ENCODE results near the gene ELF2.
A peak's percentile ranks its signal among the peaks of the same experiment; 100 is the strongest.
"Not testable (repeated sequence)": the region's sequence is repeated elsewhere in the genome, so short reads cannot be mapped to it uniquely, and the experiment has no call there.

ELF2 gene

DNA sequence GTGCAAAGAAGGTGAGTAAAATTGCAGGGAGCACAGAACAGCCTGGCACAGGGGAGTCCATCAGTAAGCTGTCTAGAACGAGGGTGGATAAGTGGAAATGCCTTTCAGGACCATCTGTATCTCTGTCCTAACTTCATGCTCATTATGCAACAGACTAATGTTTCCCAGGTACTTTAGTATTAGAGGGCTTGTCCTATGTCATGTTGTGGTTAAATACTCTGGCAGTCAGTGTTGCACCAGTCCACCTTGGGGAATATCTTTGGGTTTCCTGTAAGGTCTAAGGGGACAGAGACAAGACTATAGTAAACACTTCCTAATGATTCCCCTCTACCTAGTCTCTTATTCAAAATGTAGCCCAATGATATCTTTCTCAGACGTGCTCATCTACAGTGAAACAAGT is 140.1 kb downstream of the ELF2 start:
- no peak overlapping the region for H3K4me3 ChIP-seq (ENCODE audit: low read length)
- TF ChIP-seq, protein P1, sequence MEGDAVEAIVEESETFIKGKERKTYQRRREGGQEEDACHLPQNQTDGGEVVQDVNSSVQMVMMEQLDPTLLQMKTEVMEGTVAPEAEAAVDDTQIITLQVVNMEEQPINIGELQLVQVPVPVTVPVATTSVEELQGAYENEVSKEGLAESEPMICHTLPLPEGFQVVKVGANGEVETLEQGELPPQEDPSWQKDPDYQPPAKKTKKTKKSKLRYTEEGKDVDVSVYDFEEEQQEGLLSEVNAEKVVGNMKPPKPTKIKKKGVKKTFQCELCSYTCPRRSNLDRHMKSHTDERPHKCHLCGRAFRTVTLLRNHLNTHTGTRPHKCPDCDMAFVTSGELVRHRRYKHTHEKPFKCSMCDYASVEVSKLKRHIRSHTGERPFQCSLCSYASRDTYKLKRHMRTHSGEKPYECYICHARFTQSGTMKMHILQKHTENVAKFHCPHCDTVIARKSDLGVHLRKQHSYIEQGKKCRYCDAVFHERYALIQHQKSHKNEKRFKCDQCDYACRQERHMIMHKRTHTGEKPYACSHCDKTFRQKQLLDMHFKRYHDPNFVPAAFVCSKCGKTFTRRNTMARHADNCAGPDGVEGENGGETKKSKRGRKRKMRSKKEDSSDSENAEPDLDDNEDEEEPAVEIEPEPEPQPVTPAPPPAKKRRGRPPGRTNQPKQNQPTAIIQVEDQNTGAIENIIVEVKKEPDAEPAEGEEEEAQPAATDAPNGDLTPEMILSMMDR (conservative IDR thresholded peaks at IDR 0.05; ENCODE audit: low read depth, low read length): no peak
- no peak for DNase-seq (ENCODE audit: low read depth)

DNA sequence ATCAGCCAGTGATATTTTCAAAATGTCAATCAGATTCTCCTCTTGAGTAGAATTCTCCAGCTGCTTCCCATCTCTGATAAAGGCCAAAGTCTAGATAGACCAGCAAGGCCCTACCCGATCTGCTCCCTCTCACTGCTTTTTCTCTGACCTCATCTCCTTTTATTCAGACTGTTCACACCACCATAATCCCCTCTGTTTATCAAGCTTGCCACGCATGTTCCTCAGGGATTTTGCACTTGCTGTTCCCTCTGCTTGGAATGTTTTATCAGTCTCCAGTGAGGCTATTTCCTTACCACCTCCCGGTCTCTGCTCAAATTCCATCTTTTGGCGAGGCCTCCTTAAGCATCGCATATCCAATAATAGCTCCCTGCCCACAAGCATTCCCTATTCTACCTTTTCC is 141.4 kb downstream of the ELF2 start:
- no peak for DNase-seq (ENCODE audit: low read depth)
- no peak overlapping the region for H3K4me3 ChIP-seq (ENCODE audit: low read length)
- TF ChIP-seq, protein P1 (conservative IDR thresholded peaks at IDR 0.05; ENCODE audit: low read depth, low read length): no peak

DNA sequence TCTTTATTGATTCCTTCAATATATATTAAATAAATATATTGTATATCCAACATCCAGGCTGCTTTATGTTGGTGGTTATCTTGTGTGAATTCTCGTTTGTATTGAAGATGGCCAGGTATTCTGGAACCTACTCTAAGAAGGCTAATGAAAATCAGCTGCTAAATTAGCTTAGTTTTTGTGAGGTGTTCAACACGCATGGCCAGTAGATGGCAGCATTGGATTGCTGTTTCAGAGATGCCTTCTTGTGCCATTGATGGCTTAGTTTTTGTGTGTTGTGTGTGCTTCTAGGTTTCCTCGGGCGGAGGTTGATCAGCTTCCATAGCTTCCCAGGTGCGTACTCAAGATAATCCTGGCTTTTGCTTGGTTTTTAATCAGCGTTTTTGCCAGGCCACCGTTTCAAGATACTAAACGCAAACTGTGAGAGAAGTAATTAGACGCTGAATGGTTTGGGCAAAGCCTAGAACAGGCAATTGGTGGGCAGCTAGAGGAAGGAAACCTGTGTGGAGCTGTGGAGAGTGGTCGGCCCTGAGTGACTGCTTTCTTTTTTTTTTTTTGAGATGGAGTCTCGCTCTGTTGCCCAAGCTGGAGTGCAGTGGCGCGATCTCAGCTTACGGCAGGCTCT is 146.3 kb downstream of the ELF2 start:
- H3K4me3 ChIP-seq (ENCODE audit: low read length): no peak overlapping the region
- TF ChIP-seq, protein P1 (conservative IDR thresholded peaks at IDR 0.05; ENCODE audit: low read depth, low read length): peak; percentile 86
- DNase-seq (ENCODE audit: low read depth): peak; percentile 46

DNA sequence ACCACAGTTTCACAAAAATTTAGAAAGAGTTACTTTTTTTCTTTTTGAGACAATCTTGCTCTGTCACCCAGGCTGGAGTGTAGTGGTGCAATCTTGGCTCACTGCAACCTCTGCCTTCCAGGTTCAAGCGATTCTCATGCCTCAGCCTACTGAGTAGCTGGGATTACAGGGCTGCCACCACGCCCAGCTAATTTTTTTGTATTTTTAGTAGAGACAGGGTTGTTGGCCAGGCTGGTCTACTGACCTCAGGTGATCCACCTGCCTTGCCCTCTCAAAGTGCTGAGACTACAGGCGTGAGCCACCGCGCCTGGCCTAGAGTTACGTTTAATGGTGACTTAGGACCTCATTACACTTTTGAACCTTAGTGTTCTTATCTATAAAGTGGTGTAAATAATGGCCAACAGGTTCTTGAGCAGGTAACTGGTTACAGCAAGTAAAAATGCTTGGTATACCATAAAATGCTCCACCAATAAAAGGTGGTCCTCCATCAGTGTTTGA is 147.1 kb downstream of the ELF2 start:
- not testable (repeated sequence) for H3K4me3 ChIP-seq (ENCODE audit: low read length); DNase-seq (ENCODE audit: low read depth)

DNA sequence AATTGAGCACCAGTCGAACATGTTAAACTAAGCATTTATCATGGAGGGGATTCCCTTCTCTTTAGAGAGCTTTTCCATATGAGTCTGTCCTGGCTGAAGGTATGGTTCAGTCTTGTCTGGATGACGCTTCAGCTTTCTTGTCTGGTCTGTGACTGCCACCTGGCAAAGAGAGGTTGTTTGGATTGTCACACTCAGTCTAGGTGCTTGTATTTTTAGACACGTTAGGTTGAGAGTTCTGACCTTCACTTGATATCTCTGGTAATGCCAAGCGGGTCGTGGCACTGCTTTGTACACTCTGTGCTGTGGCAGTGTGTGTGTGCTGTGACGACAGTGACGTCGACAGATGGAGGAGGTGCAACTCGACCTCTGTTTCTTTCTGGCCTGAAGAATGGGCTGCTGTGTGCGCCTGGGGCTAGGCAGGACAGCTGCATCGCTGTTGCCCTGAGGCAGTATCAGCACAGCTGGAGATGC is 148.8 kb downstream of the ELF2 start:
- H3K4me3 ChIP-seq (ENCODE audit: low read length): no peak overlapping the region
- TF ChIP-seq, protein P1 (conservative IDR thresholded peaks at IDR 0.05; ENCODE audit: low read depth, low read length): no peak
- DNase-seq (ENCODE audit: low read depth): no peak

DNA sequence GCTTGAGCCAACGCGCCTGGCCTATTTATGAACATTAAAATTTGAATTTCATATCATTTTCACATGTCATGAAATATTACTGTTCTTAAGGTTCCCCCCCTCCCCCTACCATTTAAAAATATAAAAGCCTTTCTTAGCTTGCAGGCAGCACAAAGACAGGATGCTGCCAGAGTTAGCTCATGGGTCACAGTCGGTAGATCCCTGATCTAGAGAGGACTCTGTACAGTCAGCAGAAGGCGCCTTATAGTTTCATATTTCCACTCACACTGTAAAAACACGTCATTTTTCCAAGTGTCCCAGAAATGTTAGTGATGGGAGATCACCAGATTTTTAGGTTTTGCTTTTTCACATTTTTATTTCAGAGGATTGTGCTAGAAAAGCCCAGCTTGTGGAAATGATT is 149.2 kb downstream of the ELF2 start:
- TF ChIP-seq, protein P1 (conservative IDR thresholded peaks at IDR 0.05; ENCODE audit: low read depth, low read length): no peak
- no peak for DNase-seq (ENCODE audit: low read depth)
- no peak overlapping the region for H3K4me3 ChIP-seq (ENCODE audit: low read length)

DNA sequence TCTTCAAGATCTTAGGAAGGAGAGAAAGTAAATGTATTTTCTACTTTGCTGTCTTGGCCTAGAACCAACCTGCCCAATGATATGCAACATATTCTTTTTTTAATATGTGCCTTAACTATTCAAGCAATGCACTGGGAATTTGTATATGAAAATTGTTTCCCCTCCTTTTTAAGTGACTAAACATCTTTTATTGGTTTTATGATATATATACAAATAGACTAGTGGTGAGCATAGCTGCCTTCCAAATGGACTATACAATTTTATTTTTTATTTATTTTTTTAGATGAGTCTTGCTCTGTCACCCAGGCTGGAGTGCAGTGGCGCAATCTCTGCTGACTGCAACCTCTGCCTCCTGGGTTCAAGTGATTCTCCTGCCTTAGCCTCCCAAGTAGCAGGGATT is 151.2 kb downstream of the ELF2 start:
- DNase-seq (ENCODE audit: low read depth): no peak
- H3K4me3 ChIP-seq (ENCODE audit: low read length): no peak overlapping the region
- TF ChIP-seq, protein P1 (conservative IDR thresholded peaks at IDR 0.05; ENCODE audit: low read depth, low read length): no peak

Data from retinal pigment epithelial cell (primary cell).